Activated naive CD8-positive, alpha-beta T cell treated with anti-CD3 and anti-CD28 coated beads, Interleukin-2, amount 50 U/mL, for 24 hours (primary cell): Measurements from ENCODE around the gene GABRB1.

Experiments
- ATAC-seq: fragments of 150-1000 bp; cut with Tn5 transposase; one replicate; pipeline ENCODE4 v1.10.0; 2021
- DNase-seq: peaks from one replicate; pipeline ENCODE4 v3.0.0; 2021
- H3K27ac Mint-ChIP-seq: one replicate; pipeline ENCODE4 v1.8.0; 2021; ENCODE audit warnings: mild to moderate bottlenecking, mixed read lengths
- H3K27me3 Mint-ChIP-seq: one replicate; pipeline ENCODE4 v1.8.0; 2021; ENCODE audit warnings: mixed read lengths
- H3K36me3 Mint-ChIP-seq: one replicate; pipeline ENCODE4 v1.8.0; 2021; ENCODE audit warnings: low read depth, mixed read lengths
- H3K4me1 Mint-ChIP-seq: one replicate; pipeline ENCODE4 v1.8.0; 2021; ENCODE audit warnings: mixed read lengths
- H3K4me3 Mint-ChIP-seq: one replicate; pipeline ENCODE4 v1.8.0; 2021; ENCODE audit warnings: mild to moderate bottlenecking, moderate library complexity, mixed read lengths
- H3K9me3 Mint-ChIP-seq: one replicate; pipeline ENCODE4 v1.8.0; 2021; ENCODE audit warnings: mixed read lengths

GABRB1 gene

GRCh38 chr4:47068986-47069385 is 37.6 kb downstream of the GABRB1 start:
- no peak overlapping the region for H3K4me3 Mint-ChIP-seq
- peaks cover 4% of the 10 kb centered on the region for H3K9me3 Mint-ChIP-seq
- peaks cover 2% of the 10 kb centered on the region for H3K4me1 Mint-ChIP-seq
- H3K36me3 Mint-ChIP-seq: no peaks in the 10 kb centered on the region
- H3K27me3 Mint-ChIP-seq: no peaks in the 10 kb centered on the region
- no peak for DNase-seq
- no peak for ATAC-seq
- no peak overlapping the region for H3K27ac Mint-ChIP-seq

GRCh38 chr4:47071901-47072341 is 40.6 kb downstream of the GABRB1 start:
- Mint-ChIP-seq H3K9me3 (peaks cover 4% of the 10 kb centered on the region), H3K4me1 (peaks cover 2% of the 10 kb centered on the region)
- DNase-seq: no peak

DNA sequence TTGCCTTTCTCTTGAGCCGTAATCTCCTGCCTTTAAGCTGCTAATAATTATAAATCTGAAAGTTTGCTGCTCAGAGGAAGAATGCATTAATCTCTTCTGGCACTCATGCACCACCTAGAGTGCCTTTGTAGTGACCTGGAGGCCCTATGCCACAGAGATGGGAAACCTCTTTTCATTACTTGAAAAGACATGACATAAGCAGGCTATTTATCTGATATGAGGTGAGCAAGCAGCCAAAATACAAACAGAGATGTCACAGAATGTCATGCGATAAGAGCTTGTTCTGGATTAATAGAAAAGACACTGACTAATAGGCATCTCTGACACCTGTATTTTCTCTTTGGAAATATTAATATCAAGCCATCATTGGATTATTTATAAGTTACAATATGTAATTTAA is 42.3 kb downstream of the GABRB1 start:
- DNase-seq (no peak), ATAC-seq (no peak)
- no peaks in the 10 kb centered on the region for H3K9me3 Mint-ChIP-seq
- H3K4me3 Mint-ChIP-seq: no peak overlapping the region
- H3K36me3 Mint-ChIP-seq: no peaks in the 10 kb centered on the region
- H3K27ac Mint-ChIP-seq: no peak overlapping the region
- peaks cover 2% of the 10 kb centered on the region for H3K4me1 Mint-ChIP-seq
- no peaks in the 10 kb centered on the region for H3K27me3 Mint-ChIP-seq

More at GRCh38 chr4:47071901-47072341, 40.6 kb downstream of the GABRB1 start:
- Mint-ChIP-seq H3K27me3 (no peaks in the 10 kb centered on the region), H3K4me3 (no peak overlapping the region), H3K27ac (no peak overlapping the region), H3K36me3 (no peaks in the 10 kb centered on the region)
- no peak for ATAC-seq

GRCh38 chr4:47074816-47075215 is 43.4 kb downstream of the GABRB1 start:
- DNase-seq: no peak
- Mint-ChIP-seq H3K36me3 (no peaks in the 10 kb centered on the region), H3K4me3 (no peak overlapping the region), H3K9me3 (no peaks in the 10 kb centered on the region), H3K4me1 (peaks cover 2% of the 10 kb centered on the region), H3K27me3 (no peaks in the 10 kb centered on the region), H3K27ac (no peak overlapping the region)
- no peak for ATAC-seq

DNA sequence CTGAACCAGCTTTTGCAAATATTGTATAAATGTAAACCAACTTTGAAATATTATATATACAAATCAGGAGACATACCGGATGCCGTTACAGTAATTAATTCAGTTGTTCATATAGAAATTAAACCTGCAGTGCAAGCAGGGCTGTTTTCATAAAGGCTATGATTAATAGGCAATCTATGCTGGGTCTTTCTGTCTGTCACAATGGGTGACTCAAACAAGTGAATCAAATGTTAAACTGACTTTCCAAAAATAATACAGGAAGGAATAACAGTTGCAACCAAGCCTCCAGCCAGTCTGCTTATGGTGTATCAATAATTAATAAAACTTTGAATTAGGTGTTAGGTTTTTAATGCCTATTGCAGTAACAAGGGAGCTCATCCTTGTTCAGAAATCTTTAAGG is 43.9 kb downstream of the GABRB1 start:
- no peak for DNase-seq
- ATAC-seq: no peak
- Mint-ChIP-seq H3K27ac (no peak overlapping the region), H3K9me3 (no peaks in the 10 kb centered on the region), H3K4me3 (no peak overlapping the region), H3K4me1 (peaks cover 2% of the 10 kb centered on the region), H3K27me3 (no peaks in the 10 kb centered on the region), H3K36me3 (no peaks in the 10 kb centered on the region)

DNA sequence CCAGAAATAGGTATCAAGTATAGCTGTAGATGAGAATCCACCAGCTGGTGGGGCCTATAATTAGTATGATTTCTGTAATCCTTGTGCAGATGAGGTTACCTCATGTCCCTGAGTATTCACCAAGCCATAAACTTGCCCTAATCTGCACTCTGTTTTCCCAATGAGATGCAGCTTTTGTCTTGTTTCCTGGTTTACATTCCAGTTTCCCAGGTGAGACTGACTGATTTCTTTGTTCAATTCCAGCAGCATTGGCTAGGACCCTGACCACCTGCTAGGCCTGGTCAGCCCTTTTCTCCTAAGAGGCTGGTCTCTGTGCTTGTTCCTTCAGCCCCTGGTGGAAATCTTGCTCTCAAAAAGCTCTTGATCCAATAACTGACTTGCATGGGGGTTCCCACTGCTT is 44.6 kb downstream of the GABRB1 start:
- no peaks in the 10 kb centered on the region for H3K27me3 Mint-ChIP-seq
- DNase-seq (no peak), ATAC-seq (no peak)
- H3K4me3 Mint-ChIP-seq: no peak overlapping the region
- H3K4me1 Mint-ChIP-seq: peaks cover 2% of the 10 kb centered on the region
- no peak overlapping the region for H3K27ac Mint-ChIP-seq
- H3K9me3 Mint-ChIP-seq: no peaks in the 10 kb centered on the region
- no peaks in the 10 kb centered on the region for H3K36me3 Mint-ChIP-seq

- no peak for ATAC-seq
- no peak overlapping the region for H3K4me3 Mint-ChIP-seq
- DNase-seq: no peak
- H3K9me3 Mint-ChIP-seq: no peaks in the 10 kb centered on the region
- no peak overlapping the region for H3K27ac Mint-ChIP-seq
- no peaks in the 10 kb centered on the region for H3K4me1 Mint-ChIP-seq
- no peaks in the 10 kb centered on the region for H3K36me3 Mint-ChIP-seq
- H3K27me3 Mint-ChIP-seq: no peaks in the 10 kb centered on the region
Measured at GRCh38 chr4:47084111-47084510, 52.7 kb downstream of the GABRB1 start.

DNA sequence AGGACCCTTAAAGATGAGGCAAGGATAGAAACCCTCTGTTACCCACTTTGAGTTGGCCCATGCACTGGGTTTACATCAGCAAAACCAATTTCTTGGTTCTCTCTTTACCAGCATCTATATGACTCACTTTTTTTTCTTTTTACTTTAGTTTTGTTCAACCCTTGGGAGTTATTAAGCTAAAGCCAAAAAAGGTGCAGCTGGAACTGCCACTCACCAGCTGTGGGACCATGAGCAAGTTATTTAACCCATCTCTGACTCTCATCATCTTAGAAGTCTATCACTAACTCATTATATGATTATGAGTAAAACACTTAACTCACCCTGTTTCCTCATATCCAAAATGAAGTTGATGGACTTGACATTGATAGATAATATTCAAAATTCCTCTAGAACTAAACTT is 53.4 kb downstream of the GABRB1 start:
- DNase-seq (no peak), ATAC-seq (no peak)
- Mint-ChIP-seq H3K4me1 (no peaks in the 10 kb centered on the region), H3K9me3 (no peaks in the 10 kb centered on the region), H3K36me3 (no peaks in the 10 kb centered on the region), H3K27ac (no peak overlapping the region), H3K4me3 (no peak overlapping the region), H3K27me3 (no peaks in the 10 kb centered on the region)

DNA sequence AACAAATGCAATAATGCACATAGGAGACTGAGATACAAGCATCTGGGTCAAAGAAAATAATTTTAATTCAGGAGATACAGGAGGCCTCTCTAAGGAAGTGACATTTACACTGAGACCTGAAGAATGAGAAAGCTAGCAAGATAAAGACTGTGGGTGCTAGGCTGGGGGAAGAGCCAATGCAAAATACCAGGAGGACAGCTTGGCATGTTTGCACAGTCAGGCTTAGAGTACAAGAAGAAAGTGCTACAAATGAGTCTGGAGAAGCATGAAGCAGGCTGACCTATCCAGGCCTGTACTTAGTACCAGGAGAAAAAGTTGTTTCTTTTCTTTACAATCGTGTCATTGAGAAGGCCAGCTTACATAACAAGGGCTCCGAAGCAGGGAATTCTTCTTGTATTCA is 56.9 kb downstream of the GABRB1 start:
- Mint-ChIP-seq H3K4me3 (no peak overlapping the region), H3K27me3 (no peaks in the 10 kb centered on the region), H3K36me3 (no peaks in the 10 kb centered on the region), H3K4me1 (no peaks in the 10 kb centered on the region), H3K9me3 (no peaks in the 10 kb centered on the region), H3K27ac (no peak overlapping the region)
- no peak for ATAC-seq
- no peak for DNase-seq

GRCh38 chr4:47095884-47096283 is 64.5 kb downstream of the GABRB1 start:
- Mint-ChIP-seq H3K4me3 (no peak overlapping the region), H3K9me3 (no peaks in the 10 kb centered on the region), H3K27me3 (no peaks in the 10 kb centered on the region), H3K4me1 (no peaks in the 10 kb centered on the region), H3K36me3 (no peaks in the 10 kb centered on the region), H3K27ac (no peak overlapping the region)
- ATAC-seq (no peak), DNase-seq (no peak)

- no peaks in the 10 kb centered on the region for H3K4me1 Mint-ChIP-seq
- H3K9me3 Mint-ChIP-seq: no peaks in the 10 kb centered on the region
- H3K36me3 Mint-ChIP-seq: no peaks in the 10 kb centered on the region
- H3K27me3 Mint-ChIP-seq: no peaks in the 10 kb centered on the region
- DNase-seq (no peak), ATAC-seq (no peak)
- no peak overlapping the region for H3K4me3 Mint-ChIP-seq
- H3K27ac Mint-ChIP-seq: no peak overlapping the region
Measured at GRCh38 chr4:47101453-47101852, 70.1 kb downstream of the GABRB1 start.

- Mint-ChIP-seq H3K27ac (no peak overlapping the region), H3K9me3 (no peaks in the 10 kb centered on the region), H3K36me3 (no peaks in the 10 kb centered on the region), H3K27me3 (no peaks in the 10 kb centered on the region), H3K4me1 (no peaks in the 10 kb centered on the region), H3K4me3 (no peak overlapping the region)
- ATAC-seq (no peak), DNase-seq (no peak)
Measured at GRCh38 chr4:47104986-47105385, 73.6 kb downstream of the GABRB1 start.

DNA sequence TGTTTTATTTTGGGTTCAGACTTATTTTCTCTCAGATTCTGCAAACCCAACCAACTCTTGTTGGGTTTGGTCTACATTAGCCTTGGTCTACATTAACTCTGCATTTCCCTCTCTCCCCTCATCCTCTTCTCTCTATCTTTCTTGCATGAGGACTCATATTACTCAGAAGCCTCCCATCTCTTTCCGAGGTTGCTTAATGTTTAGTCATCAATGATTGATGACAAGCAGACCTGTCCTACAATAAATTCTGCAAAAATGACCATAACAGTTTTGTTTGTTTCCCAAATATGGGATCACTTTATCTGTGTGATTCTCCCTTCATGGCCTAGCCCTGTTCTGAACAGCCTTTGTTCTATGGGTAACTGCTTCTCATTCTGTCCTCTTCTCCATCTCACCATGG is 75.2 kb downstream of the GABRB1 start:
- Mint-ChIP-seq H3K27me3 (no peaks in the 10 kb centered on the region), H3K4me3 (no peak overlapping the region), H3K36me3 (no peaks in the 10 kb centered on the region), H3K27ac (no peak overlapping the region), H3K4me1 (no peaks in the 10 kb centered on the region), H3K9me3 (no peaks in the 10 kb centered on the region)
- ATAC-seq: no peak
- DNase-seq: no peak

DNA sequence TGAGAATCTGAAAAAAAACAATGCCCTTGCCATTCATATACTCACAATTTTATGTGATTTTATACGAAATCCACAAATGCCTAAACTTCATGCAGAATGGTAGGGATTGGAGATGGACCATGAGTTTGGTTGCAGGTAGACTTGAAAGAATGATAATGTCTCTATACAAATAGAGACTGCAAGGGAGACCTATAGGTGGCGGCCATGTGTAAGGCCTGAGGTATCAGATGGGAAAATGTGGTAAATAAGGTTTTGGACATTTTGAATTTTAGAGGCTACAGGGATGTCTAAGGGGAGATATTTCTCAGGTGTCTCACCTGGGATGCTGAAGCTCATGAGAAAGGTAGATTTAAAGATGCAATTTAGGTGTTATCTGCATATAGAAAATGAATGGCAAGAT is 78.0 kb downstream of the GABRB1 start:
- DNase-seq: no peak
- Mint-ChIP-seq H3K4me3 (no peak overlapping the region), H3K9me3 (no peaks in the 10 kb centered on the region), H3K27me3 (peaks cover 3% of the 10 kb centered on the region), H3K27ac (no peak overlapping the region), H3K36me3 (no peaks in the 10 kb centered on the region), H3K4me1 (no peaks in the 10 kb centered on the region)
- ATAC-seq: no peak

- no peak overlapping the region for H3K27ac Mint-ChIP-seq
- peaks cover 3% of the 10 kb centered on the region for H3K27me3 Mint-ChIP-seq
- DNase-seq (no peak), ATAC-seq (no peak)
- H3K36me3 Mint-ChIP-seq: no peaks in the 10 kb centered on the region
- H3K9me3 Mint-ChIP-seq: no peaks in the 10 kb centered on the region
- H3K4me1 Mint-ChIP-seq: no peaks in the 10 kb centered on the region
- no peak overlapping the region for H3K4me3 Mint-ChIP-seq
Measured at GRCh38 chr4:47110546-47111132, 79.3 kb downstream of the GABRB1 start.
